PFSK-1 (cell line): ENCODE measurements around the gene INPP5A.

Experiments
- FOXP2 ChIP-seq: optimal IDR thresholded peaks from 2 replicates; pipeline ENCODE3; 2011; ENCODE audit warnings: borderline replicate concordance, control low read depth, inconsistent platforms; ENCODE audit not compliant: insufficient read depth; ENCODE audit errors: extremely low read length, extremely low read depth
- POLR2AphosphoS5 ChIP-seq: IDR thresholded peaks from 2 replicates; pipeline ENCODE4 v1.6.1; 2012; ENCODE audit warnings: low read depth, mild to moderate bottlenecking, control low read depth, low read length, moderate library complexity
- SIN3A ChIP-seq: IDR thresholded peaks from 2 replicates; pipeline ENCODE4 v1.6.1; 2012; ENCODE audit warnings: mild to moderate bottlenecking, low read length, moderate library complexity, borderline replicate concordance; ENCODE audit not compliant: insufficient read depth
- TAF1 ChIP-seq: IDR thresholded peaks from 2 replicates; pipeline ENCODE4 v1.6.1; 2012; ENCODE audit warnings: low read length, control low read depth, borderline replicate concordance; ENCODE audit not compliant: insufficient read depth
- TF ChIP-seq, protein P1 (sequence below), 2 experiments: IDR thresholded peaks; 2 replicates each; pipeline versions ENCODE4 v1.6.1 to v1.8.0; 2011 to 2012; ENCODE audit warnings: low read depth in 2 of 2, low read length in 2 of 2, control low read depth in 1 of 2, inconsistent platforms in 1 of 2, mild to moderate bottlenecking in 1 of 2, moderate library complexity in 1 of 2; ENCODE audit not compliant: insufficient read depth in 1 of 2

INPP5A gene

DNA sequence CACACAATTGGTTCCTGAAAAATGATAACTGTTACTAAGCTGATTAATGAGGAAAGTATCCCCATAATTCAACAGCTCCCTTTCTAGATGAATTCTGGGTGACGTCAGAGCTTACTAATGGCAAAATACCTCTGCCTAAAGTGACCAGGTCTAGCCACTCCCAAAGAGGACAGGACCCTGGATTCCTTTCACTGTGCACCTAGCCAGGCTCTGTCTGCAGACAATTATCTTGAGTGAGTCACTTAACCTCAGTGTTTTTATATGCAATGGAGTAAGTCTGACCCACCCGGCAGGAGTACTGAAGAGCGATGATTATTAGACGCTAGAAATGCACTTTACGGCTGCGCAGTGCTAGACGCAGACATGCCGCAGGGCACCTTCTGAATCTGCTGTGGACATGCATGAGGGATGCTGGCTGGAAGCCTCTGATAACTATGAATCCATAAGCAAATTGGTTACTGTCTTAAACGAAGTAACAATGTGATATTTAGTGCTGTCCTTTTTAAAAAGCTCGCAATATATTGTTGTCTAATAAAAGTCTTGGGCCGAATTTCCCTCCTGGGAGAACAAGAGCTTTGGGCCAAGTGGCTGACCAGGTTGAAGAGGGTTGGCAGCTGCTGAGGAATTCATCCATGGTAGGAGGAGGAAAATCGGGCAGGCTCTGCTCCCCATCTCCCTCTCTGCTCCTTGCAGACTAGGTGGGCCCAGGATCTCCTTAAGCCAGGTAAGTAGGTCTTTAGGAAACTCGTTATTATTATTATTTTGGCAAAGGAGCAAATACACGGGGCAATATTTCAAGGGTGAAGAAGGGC, 4.6 kb upstream of the INPP5A start:
- TF ChIP-seq, protein P1, sequence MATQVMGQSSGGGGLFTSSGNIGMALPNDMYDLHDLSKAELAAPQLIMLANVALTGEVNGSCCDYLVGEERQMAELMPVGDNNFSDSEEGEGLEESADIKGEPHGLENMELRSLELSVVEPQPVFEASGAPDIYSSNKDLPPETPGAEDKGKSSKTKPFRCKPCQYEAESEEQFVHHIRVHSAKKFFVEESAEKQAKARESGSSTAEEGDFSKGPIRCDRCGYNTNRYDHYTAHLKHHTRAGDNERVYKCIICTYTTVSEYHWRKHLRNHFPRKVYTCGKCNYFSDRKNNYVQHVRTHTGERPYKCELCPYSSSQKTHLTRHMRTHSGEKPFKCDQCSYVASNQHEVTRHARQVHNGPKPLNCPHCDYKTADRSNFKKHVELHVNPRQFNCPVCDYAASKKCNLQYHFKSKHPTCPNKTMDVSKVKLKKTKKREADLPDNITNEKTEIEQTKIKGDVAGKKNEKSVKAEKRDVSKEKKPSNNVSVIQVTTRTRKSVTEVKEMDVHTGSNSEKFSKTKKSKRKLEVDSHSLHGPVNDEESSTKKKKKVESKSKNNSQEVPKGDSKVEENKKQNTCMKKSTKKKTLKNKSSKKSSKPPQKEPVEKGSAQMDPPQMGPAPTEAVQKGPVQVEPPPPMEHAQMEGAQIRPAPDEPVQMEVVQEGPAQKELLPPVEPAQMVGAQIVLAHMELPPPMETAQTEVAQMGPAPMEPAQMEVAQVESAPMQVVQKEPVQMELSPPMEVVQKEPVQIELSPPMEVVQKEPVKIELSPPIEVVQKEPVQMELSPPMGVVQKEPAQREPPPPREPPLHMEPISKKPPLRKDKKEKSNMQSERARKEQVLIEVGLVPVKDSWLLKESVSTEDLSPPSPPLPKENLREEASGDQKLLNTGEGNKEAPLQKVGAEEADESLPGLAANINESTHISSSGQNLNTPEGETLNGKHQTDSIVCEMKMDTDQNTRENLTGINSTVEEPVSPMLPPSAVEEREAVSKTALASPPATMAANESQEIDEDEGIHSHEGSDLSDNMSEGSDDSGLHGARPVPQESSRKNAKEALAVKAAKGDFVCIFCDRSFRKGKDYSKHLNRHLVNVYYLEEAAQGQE (IDR thresholded peaks at IDR 0.05; ENCODE audit: insufficient read depth in 1 of 2, low read depth in 2 of 2, low read length in 2 of 2): no peak
- TF ChIP-seq TAF1: no peak
- no peak for TF ChIP-seq POLR2AphosphoS5
- TF ChIP-seq SIN3A: no peak
- no peak for TF ChIP-seq FOXP2

DNA sequence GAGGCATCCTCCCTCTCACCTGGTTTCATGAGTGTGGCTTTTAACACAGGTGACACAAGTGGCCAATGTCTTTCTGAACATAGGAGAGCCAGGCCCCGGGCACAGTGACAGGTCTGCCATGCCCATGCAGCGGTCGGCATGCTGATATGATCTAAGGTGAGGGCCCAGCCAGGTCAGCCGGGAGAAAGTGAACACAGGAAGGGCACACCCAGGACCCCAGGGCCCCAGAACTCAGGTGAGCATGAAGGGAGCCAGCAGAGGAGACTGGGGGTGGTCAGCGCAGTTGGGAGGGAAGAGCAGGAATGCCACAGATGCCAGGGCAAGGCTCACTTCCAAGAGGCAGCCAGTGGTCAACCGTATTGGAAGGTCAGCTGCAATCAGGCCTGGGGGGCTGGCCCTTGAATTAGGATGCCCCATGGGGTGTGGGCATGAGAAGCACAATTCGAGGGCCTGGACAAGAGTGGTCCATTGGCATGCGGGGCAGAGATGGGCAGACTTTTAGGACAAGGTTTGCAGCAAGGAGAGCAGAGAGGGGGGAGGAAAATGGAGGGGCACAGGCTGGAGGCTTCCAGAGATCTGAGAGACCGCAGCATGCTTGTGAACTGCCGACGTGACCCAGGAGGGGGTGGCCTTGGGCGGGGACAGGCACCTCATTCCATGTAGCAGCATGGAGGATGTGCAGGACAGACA, 3.9 kb upstream of the INPP5A start:
- no peak for TF ChIP-seq POLR2AphosphoS5
- no peak for TF ChIP-seq TAF1
- TF ChIP-seq, protein P1 (IDR thresholded peaks at IDR 0.05; ENCODE audit: insufficient read depth in 1 of 2, low read depth in 2 of 2, low read length in 2 of 2): no peak
- no peak for TF ChIP-seq SIN3A
- no peak for TF ChIP-seq FOXP2

DNA sequence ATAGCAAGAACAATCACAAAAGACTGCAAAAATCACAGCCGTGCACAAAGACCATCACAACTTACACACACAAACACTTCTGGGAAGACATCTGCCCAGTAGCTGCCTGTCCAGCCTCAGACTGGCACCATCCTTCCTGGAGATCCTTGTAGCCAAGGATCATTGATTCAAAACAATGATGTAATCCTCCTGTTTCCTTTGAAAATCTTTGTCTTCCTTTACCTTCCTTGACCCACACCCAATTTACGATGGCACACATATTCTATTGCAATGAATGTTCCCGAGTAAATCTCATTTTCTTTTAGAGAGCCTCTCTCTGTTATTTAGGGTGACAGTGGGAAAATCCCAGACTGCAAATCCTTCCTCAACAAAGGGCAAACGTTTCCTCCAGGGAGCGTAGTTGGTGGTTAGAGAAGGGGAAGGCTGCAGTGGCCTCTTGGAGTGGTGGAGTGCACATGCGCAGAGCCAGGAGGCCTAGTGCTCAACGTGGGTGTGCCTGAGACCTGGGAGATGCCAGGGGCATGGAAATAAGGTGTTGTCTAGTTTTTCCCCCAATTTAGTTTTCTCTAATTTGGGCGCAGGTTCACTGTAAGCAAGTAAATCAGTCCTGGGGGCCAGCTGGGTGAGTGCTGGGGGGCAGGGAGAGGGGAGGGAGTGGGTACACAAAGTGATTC, 3.1 kb upstream of the INPP5A start:
- TF ChIP-seq TAF1 (no peak), POLR2AphosphoS5 (no peak), FOXP2 (no peak), SIN3A (no peak)
- TF ChIP-seq, protein P1 (IDR thresholded peaks at IDR 0.05; ENCODE audit: insufficient read depth in 1 of 2, low read depth in 2 of 2, low read length in 2 of 2): no peak

DNA sequence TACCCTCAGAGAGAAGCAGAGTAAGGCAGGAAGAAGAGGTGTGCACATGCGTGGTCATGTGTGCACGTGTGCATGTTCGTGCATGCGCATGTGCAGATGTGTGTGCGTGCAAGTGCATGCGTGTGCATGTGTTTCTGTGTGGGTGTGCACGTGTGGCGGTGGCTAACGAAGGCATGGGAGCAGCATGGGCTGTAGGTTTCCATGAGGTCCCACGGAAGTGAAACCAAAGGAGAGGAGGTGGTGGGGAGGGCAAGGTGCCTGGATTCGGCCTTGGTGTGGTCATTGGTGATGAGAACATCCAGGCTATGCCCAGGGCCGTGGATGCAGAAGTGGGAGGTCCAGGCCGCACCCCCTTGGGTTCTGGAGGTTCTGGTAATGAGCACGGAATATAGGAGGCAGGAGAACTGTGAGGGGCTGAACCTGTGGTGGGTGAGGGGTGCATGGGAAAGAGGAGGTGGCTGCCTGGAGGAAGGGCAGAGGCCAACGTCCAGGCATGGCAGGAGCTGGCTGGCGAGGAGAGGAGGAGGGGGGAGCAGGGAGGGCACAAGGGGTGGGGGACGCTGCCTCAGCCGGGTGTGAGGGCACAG, 2.4 kb upstream of the INPP5A start:
- TF ChIP-seq TAF1 (no peak), FOXP2 (no peak), POLR2AphosphoS5 (no peak), SIN3A (no peak)
- TF ChIP-seq, protein P1 (IDR thresholded peaks at IDR 0.05; ENCODE audit: insufficient read depth in 1 of 2, low read depth in 2 of 2, low read length in 2 of 2): no peak
